Stimulated activated CD4-positive, alpha-beta T cell treated with anti-CD3 and anti-CD28 coated beads, Interleukin-1b, Interleukin-23, amount 100 ng/mL, for 48 hours (primary cell): ENCODE measurements around the gene MAST3.
A peak's percentile ranks its signal among the peaks of the same experiment; 100 is the strongest.

Experiments used
- DNase-seq: peaks from one replicate; pipeline ENCODE4 v3.0.0-alpha.2; 2020

MAST3 gene

DNA sequence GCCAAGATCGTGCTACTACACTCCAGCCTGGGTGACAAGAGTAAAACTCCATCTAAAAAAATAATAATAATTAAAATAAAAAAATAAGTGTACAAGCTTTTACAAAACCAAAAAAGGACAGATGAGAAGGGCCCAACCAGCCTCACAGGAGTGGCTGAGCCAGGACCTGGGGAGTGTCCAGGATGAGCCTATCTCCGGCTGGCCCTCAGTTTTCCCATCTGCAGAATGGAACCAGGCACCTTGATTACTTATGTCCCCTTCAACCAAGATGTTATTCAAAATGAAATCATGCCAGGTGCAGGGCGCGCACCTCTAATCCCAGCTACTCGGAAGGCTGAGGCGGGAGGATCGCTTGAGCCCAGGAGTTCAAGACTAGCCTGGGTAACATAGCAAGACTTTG, 66.5 kb downstream of the MAST3 start:
- DNase-seq: no peak

GRCh38 chr19:18165794-18166544, 68.4 kb downstream of the MAST3 start:
- DNase-seq: no peak

DNA sequence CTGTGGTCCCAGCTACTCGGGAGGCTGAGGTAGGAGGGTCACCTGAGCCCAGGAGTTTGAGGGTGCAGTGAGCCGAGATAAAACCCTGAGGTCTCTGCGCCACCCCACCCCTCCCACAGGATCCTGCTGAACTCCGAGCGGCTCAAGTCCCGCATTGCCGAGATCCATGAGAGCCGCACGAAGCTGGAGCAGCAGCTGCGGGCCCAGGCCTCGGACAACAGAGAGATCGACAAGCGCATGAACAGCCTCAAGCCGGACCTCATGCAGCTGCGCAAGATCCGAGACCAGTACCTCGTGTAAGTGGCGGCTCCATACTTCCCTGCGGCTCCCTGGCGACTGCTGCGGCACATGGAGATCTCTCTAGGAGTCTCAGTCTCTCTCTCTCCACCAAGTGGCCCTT, 69.4 kb downstream of the MAST3 start:
- no peak for DNase-seq

DNA sequence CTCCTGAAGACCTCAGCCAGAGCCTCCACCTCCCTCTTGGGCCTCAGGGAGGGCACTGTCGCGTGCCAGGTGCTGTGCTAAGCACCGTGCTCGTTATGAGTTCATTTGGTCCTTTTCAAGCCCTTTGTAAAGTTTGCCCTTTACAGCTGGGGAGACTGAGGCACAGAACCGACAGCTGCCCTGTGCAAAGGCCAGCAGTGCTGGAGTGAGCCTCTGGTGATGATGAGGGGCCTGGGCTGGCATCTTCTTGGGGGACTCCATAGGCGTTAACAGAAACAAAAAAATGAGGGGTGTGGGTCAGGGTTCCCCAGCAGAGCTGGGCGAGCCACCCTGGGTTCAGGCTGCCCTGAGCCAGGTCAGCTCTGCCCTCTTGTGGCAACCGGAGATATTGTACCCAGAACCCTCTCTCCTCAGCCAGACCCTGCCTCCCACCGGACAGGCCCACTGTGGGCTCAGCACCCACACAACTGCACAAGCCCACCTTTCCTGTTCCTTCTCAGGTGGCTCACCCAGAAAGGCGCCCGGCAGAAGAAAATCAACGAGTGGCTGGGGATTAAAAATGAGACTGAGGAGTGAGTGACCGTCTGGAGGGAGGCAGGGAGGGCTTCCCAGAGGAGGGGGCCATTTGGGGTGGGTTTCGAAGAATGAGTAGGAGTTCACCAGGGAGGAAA, 70.5 kb downstream of the MAST3 start:
- peak; percentile 57 for DNase-seq

- no peak for DNase-seq
These were observed 71.2 kb downstream of the MAST3 start for GRCh38 chr19:18168673-18169381.

DNA sequence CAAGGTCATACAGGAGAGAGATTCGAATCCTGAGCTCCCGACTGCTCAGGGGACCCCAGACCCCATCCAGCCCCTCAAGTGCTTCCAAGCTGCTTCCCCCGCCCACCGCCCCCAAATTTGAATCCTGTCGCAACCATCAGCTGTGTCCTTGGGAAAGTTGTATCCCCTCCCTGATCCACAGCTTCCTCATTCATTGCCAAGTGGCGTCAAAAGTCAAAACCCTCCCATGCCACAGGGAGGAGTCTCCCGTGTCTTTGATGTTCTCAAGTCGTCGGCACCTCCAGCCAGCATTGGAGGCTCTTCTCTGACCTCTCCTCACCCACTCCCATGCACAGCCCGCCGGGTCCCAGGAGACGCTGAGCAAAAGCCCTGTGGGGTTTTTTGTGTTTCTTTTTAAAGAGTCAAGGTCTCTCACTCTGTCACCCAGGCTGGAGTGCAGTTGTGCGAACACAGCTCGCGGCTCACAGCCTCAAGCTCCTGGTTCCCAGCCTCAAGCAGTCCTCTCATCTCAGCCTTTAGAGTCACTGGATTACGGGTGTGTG, 73.2 kb downstream of the MAST3 start:
- DNase-seq: no peak

GRCh38 chr19:18171605-18172327, 74.2 kb downstream of the MAST3 start:
- no peak for DNase-seq

- no peak for DNase-seq
These were observed 74.9 kb downstream of the MAST3 start for GRCh38 chr19:18172331-18173053.

DNA sequence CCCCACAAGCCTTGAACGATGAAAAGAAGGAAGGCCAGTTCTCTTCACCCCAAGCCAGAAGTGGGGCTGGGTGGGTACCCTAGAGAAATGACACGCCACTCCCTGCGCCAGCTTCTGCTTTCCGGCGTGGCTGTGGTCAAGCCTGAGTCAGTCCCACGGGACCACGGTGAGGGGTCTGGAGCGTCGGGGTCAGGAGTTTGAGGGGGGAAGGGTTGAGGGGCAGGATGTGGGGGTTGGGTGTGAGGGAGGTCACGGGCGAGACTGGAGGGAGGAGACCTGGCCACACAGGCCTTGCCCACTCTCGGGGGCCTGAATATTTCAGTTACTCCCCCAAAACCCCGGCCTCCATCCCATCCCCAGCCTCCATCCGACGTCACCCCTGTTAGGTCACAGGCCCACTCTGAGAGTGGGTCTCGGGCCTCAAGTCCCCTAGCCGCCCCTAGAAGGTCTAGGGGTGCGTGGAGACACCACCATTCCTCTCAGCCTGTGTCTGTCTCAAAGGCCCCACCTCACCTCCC, 75.5 kb downstream of the MAST3 start:
- no peak for DNase-seq

DNA sequence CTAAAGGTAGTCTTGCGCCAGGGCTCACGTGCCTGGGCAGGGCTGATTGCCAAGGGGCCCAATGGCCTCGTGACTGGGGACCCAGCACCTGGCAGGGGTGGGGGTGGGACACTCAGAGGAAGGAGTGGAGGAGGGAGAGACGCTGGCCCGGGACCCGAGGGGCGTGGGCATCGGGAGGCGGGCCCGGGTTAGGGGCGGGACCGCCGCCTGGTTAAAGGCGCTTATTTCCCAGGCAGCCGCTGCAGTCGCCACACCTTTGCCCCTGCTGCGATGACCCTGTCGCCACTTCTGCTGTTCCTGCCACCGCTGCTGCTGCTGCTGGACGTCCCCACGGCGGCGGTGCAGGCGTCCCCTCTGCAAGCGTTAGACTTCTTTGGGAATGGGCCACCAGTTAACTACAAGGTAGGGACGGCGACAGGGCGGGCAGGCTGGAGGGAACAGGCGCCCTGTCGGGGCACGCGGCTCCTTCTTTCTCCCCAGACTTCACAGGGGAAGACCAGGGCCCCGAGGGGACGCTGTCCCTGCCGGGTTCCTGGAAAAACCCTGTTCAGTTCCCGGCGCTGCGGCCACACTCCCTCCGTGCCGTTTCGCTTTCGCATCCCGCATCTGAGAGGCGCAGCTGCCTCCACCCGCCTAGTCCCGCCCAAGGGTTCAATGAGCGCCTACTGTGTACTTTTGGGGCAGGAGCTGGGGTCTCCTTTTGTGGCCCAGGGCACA, 76.2 kb downstream of the MAST3 start, which contains the start of gene IFI30:
Gene IFI30, plus strand, starts transcription at position 242 of the 717 bp plus-strand sequence. Its CDS starts 29 bp downstream, at position 271.
- peak; percentile 54 for DNase-seq

GRCh38 chr19:18174983-18175382, 77.4 kb downstream of the MAST3 start:
- DNase-seq: no peak

DNA sequence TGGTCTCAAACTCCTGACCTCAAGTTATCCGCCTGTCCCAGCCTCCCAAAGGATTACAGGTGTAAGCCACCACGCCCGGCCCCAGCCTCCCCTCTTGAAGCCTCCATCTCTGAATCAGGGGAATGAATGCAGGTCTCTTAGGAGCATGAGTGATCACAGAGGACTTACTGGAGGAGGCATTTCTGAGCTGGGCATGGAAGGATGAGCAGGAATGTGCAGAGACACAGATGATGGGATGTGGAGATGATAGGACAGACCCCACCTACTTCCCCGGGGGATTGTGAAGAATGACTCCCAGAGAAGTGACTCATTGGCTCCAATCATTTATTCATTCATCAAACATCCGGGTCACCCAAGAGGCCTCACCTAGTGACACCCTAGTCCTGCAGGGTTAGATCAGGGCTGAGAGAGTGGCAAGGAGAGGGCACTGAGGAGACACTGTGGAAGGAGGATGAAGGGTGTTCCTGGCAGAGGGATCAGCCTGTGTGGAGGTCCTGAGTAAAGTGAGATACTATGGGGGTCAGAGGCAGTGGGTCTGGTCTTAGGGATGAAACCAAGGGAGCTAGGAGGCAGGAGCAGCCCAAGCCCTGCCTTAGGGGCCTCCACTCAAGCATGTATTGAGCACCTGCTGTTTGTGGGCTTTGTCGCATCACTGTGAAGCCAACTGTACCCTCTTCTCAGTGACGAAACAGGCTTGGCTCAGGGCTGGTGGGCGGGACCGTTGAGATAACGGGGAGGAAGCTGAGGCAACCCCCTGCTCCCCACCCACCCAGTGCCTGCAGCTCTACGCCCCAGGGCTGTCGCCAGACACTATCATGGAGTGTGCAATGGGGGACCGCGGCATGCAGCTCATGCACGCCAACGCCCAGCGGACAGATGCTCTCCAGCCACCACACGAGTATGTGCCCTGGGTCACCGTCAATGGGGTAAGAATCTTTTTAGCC, 79.1 kb downstream of the MAST3 start:
- no peak for DNase-seq

GRCh38 chr19:18179957-18180356, 82.4 kb downstream of the MAST3 start:
- no peak for DNase-seq

- no peak for DNase-seq
These were observed 86.0 kb downstream of the MAST3 start for GRCh38 chr19:18183529-18183928.

- DNase-seq: no peak
These were observed 88.0 kb downstream of the MAST3 start for GRCh38 chr19:18185538-18185937.

DNA sequence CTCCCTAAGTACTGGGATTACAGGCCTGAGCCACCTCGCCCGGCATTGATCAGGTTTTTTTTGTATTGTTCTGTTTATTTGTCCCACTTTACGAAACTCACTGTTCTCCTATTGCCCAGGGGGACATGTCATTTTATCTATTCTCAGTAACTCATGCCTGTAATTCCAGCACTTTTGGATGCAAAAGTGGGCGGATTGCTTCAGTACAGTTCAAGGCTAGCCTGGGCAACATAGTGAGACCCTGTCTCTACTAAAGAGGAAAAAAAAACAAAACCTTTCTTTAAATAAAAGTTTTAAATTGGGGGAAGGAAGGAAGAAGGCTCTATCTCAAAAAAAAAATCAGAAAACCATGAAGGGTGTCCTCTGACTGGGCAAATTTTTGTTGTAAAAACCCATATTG, 92.7 kb downstream of the MAST3 start:
- no peak for DNase-seq

DNA sequence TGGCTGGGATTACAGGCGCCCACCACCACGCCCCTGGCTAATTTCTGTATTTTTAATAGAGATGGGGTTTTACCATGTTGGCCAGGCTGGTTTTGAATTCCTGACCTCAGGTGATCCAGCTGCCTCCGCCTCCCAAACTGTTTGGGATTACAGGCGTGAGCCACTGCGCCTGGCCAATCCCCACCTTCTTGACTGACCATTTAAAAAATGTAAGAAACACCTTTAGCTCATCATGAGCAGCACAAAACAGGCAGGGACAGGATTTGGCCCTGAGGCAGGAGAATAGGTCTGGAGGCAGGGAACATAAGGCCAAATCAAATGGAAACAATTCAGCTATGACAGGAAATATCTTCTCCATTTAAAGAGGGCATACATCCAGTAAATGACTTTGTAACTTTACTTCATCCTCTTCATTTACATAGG, 94.1 kb downstream of the MAST3 start:
- no peak for DNase-seq

GRCh38 chr19:18192673-18193387, 95.3 kb downstream of the MAST3 start, which contains the start of gene MPV17L2:
MPV17L2 (plus strand) TSS chr19:18193218; CDS start chr19:18193282, 64 bp downstream.
- DNase-seq: peak; percentile 99
